Left ventricle myocardium inferior (tissue), 1 donor: ENCODE data around the gene ZBTB8OS. TPM values are rescaled to one million over a fixed set of nuclear protein-coding genes. Genes with fewer than 3 reads are reported as not detected.
A peak's percentile ranks its signal among the peaks of the same experiment; 100 is the strongest.

Experiments used
- DNase-seq: peaks from one replicate; pipeline ENCODE4 v3.0.0-alpha.2; 2020
- H3K27ac ChIP-seq: fragments of 200-600 bp; replicated peaks from 2 replicates; pipeline ENCODE4 v1.8.0; 2021
- H3K27me3 ChIP-seq: fragments of 200-600 bp; 2 replicates; pipeline ENCODE4 v1.8.0; 2021; ENCODE audit warnings: low read depth
- H3K36me3 ChIP-seq: fragments of 200-600 bp; 2 replicates; pipeline ENCODE4 v1.8.0; 2021
- H3K4me1 ChIP-seq: fragments of 200-600 bp; 2 replicates; pipeline ENCODE4 v1.8.0; 2021
- H3K4me3 ChIP-seq: fragments of 200-600 bp; 2 replicates; pipeline ENCODE4 v1.8.0; 2021; ENCODE audit warnings: mild to moderate bottlenecking, moderate library complexity
- H3K9me3 ChIP-seq: fragments of 200-600 bp; replicated peaks from 2 replicates; pipeline ENCODE4 v1.8.0; 2021
- intact Hi-C: fragments of 100-400 bp; cut with micrococcal nuclease; formaldehyde crosslinking; loops from one replicate; pipeline ENCODE4 v1.11.0; 2022
- total RNA-seq: library from RNA; stranded (reverse); fragmentation: NEBNext Ultra II Directional; extraction: Animal tissue kit (Norgen Biotek cat#: 25700); gene quantifications from one replicate; pipeline ENCODE4 v1.2.1, GENCODE V29; 2021
- TF ChIP-seq, protein P1 (sequence below): fragments of 200-600 bp; IDR thresholded peaks from 2 replicates; pipeline ENCODE4 v1.8.0; 2021; ENCODE audit warnings: antibody characterized with exemption, mild to moderate bottlenecking, borderline replicate concordance
- donor health status: DM: no; HTN: yes; CAD: no; lungs with severe emphysema.

Gene ZBTB8OS
- total RNA-seq, 1 donor from 2014 or later, result 32.4 TPM

DNA sequence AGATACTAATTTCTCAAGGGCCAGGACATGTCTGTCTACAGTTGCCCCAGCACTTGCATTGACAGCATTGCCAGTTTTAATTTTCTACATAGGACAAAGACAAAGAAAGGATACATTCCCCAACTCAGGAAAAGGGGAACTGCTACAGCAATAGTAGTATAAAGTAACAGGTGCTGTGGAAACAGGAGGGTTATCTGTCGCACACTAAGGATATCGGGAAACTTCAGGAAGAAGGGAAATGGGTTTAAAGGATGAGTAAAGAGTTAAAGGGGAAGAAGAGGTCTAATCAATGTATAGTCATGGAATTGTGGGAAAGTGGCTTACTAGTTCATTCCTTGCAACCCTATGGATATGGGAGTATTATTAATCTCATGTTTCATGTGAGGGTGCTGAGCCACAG is 36.0 kb upstream of the ZBTB8OS start:
- Histone ChIP-seq H3K27ac (no peak overlapping the region), H3K4me1 (peaks cover 35% of the 10 kb centered on the region), H3K27me3 (no peaks in the 10 kb centered on the region), H3K9me3 (no peaks in the 10 kb centered on the region), H3K4me3 (no peak overlapping the region), H3K36me3 (peaks cover 43% of the 10 kb centered on the region)
- TF ChIP-seq, protein P1, sequence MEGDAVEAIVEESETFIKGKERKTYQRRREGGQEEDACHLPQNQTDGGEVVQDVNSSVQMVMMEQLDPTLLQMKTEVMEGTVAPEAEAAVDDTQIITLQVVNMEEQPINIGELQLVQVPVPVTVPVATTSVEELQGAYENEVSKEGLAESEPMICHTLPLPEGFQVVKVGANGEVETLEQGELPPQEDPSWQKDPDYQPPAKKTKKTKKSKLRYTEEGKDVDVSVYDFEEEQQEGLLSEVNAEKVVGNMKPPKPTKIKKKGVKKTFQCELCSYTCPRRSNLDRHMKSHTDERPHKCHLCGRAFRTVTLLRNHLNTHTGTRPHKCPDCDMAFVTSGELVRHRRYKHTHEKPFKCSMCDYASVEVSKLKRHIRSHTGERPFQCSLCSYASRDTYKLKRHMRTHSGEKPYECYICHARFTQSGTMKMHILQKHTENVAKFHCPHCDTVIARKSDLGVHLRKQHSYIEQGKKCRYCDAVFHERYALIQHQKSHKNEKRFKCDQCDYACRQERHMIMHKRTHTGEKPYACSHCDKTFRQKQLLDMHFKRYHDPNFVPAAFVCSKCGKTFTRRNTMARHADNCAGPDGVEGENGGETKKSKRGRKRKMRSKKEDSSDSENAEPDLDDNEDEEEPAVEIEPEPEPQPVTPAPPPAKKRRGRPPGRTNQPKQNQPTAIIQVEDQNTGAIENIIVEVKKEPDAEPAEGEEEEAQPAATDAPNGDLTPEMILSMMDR, result no peak
- DNase-seq, result no peak
- intact Hi-C loops, result no loop called here

DNA sequence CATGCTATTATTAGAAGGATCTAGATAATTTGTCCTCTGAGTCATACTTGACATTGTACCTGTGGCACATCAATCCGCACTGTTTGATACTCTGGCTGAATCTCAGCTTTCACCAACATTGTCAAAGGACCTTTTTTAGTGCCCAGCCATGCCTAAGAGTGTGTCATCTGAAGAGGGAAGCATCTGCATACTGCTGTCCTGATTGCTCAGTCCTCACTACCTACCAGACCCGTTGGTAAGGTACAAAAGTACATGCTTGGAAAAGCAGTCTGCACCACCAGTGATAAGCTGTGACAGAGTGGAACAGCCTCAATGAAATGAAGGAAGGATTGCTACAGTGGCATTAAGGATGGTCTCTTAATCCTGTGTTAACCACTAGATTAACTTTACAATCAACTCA is 35.1 kb upstream of the ZBTB8OS start:
- H3K27ac ChIP-seq, result peak overlapping the region; percentile 63
- TF ChIP-seq, protein P1, result no peak
- DNase-seq, result no peak
- no peaks in the 10 kb centered on the region for H3K9me3 ChIP-seq
- intact Hi-C loops, result no loop called here
- H3K4me3 ChIP-seq, result no peak overlapping the region
- H3K27me3 ChIP-seq, result no peaks in the 10 kb centered on the region
- H3K36me3 ChIP-seq, result peaks cover 52% of the 10 kb centered on the region
- peaks cover 43% of the 10 kb centered on the region for H3K4me1 ChIP-seq

DNA sequence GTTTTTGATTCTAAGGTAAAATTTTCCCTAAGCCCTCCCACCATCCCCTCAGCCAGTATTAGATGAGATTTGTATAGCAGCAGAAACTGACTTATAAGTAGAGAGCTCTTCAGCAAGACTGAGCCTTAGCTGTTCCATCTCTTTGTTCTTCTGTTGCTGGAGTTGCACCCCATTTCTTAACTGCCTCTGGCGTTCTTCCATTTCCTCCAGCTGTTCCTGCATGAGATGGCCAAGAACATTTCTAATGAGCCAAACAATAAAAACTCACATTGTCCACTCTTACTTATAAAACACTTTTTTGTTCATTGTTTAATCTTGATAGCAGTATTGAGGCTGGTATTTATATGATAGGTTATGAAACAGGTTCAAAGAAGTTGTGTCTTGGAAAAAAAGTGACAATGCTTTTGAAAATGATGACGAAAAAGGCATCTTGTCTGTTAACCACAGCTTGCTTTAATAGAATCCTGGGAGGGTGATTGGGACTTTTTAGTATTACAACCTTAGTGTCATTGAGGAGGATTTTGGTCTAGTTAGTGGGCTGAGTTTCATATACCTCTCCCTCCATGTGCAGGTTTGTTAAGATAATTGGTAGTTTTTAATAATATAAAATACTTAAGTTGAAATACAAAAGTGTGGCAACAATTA is 33.9 kb upstream of the ZBTB8OS start:
- Histone ChIP-seq H3K27ac (peak overlapping the region; percentile 63), H3K36me3 (peaks cover 57% of the 10 kb centered on the region), H3K4me1 (peaks cover 43% of the 10 kb centered on the region), H3K4me3 (no peak overlapping the region), H3K27me3 (no peaks in the 10 kb centered on the region), H3K9me3 (no peaks in the 10 kb centered on the region)
- TF ChIP-seq, protein P1, result no peak
- intact Hi-C loops, result no loop called here
- no peak for DNase-seq

DNA sequence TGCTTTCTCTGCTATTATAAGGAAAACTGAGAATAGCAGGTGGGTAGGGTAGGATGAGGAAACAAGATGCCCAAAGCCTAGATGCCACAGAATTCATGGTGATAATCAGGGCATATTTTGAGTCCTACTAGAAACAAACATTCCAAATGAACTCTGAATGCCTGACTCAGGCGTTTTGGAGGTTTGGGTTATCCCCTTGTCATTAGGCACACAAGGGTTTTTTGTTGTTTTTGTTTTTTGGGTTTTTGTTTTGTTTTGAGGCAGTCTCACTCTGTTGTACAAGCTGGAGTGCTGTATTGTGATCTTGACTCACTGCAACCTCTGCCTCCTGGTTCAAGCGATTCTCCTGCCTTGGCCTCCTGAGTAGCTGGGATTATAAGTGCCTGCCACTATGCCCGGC is 33.0 kb upstream of the ZBTB8OS start:
- peaks cover 43% of the 10 kb centered on the region for H3K4me1 ChIP-seq
- no peak overlapping the region for H3K4me3 ChIP-seq
- intact Hi-C loops, result no loop called here
- no peak for DNase-seq
- no peaks in the 10 kb centered on the region for H3K27me3 ChIP-seq
- no peaks in the 10 kb centered on the region for H3K9me3 ChIP-seq
- peak overlapping the region; percentile 63 for H3K27ac ChIP-seq
- H3K36me3 ChIP-seq, result peaks cover 66% of the 10 kb centered on the region
- TF ChIP-seq, protein P1, result no peak

DNA sequence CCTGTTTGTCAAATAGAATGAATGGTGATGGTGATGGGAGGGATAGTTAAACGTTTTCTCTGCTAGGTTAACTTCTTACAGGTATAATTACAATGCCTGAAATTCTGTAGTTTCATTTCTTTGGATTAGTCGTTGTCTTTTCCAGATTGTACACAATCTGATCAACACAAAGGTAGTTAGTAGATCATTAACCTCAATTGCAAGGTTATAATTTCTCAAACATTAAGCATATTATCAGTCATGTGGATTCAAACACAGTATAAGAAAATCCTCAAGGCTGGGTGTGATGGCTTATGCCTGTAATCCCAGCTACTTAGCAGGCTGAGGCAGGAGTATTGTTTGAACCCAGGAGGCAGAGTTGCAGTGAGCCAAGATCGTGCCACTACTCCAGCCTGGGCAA is 31.6 kb upstream of the ZBTB8OS start:
- Histone ChIP-seq H3K36me3 (peaks cover 78% of the 10 kb centered on the region), H3K27me3 (no peaks in the 10 kb centered on the region), H3K4me3 (no peak overlapping the region), H3K27ac (peak overlapping the region; percentile 58), H3K9me3 (no peaks in the 10 kb centered on the region), H3K4me1 (peaks cover 43% of the 10 kb centered on the region)
- TF ChIP-seq, protein P1, result no peak
- no peak for DNase-seq
- intact Hi-C loops, result no loop called here
